HepG2 (cell line): ENCODE measurements around the gene GPAT3. TPM values are rescaled to one million over a fixed set of nuclear protein-coding genes. Genes with fewer than 3 reads are reported as not detected.

Experiments
- ATAC-seq: fragments of 200-7000 bp; cut with Tn5 transposase; 3 replicates; pipeline ENCODE4 v1.9.1; 2020; ENCODE audit warnings: mild to moderate bottlenecking, moderate library complexity
- BruUV-seq: library from RNA; stranded (reverse); fragments of 400-500 nt; replicated peaks from 2 replicates; lab custom pipeline; 2021; lab: Mats Ljungman, UMichigan
- CTCF ChIA-PET: fragments of 300-600 bp; formaldehyde crosslinking; extraction: SDS; loops from one replicate; lab custom pipeline; 2021; ENCODE audit warnings: low total read pairs, inconsistent platforms, low intra/inter-chr PET ratio; lab: Yijun Ruan, JAX
- POLR2A ChIA-PET: fragments of 350-600 bp; sonication (Branson Sonifier 250); formaldehyde crosslinking; loops from one replicate; lab custom pipeline; 2020; ENCODE audit warnings: antibody characterized with exemption, inconsistent platforms; lab: Yijun Ruan, JAX
- DNase-seq: peaks from one replicate; pipeline ENCODE4 v3.0.0-alpha.2; 2015; ENCODE audit warnings: low spot score
- FAIRE-seq: peaks from 3 replicates; lab custom pipeline; 2011; peaks lifted over from hg19 to GRCh38; lab: Jason Lieb, UNC
- H2AFZ ChIP-seq: one replicate; pipeline ENCODE4 v1.6.1; 2011; ENCODE audit warnings: low read length, inconsistent platforms
- H3K27ac ChIP-seq: fragments of 300-600 bp; 3 replicates; pipeline ENCODE4 v1.8.0; 2011; ENCODE audit warnings: mixed run types, mild to moderate bottlenecking, mixed read lengths, low read length, inconsistent platforms; ENCODE audit not compliant: insufficient read depth; ENCODE audit errors: extremely low read length
- H3K27me3 ChIP-seq, 2 experiments: fragments of 200-600 bp in 1 of 2; 2 replicates in 1 of 2; 3 replicates in 1 of 2; pipeline versions ENCODE4 v1.6.0 to v1.8.0; 2011; ENCODE audit warnings: low read length in 2 of 2, mild to moderate bottlenecking in 2 of 2, moderate library complexity in 2 of 2, inconsistent platforms in 1 of 2; ENCODE audit not compliant: insufficient read depth in 2 of 2, control insufficient read depth in 1 of 2
- H3K36me3 ChIP-seq, 2 experiments: fragments of 200-600 bp in 1 of 2; replicated peaks in 1 of 2; 2 replicates in 1 of 2; 3 replicates in 1 of 2; pipeline versions ENCODE4 v1.5.1 to v1.8.0; 2011; ENCODE audit warnings: low read length in 2 of 2, inconsistent platforms in 1 of 2; ENCODE audit not compliant: insufficient read depth in 2 of 2, control insufficient read depth in 1 of 2
- H3K4me1 ChIP-seq: 2 replicates; pipeline ENCODE4 v1.5.1; 2012; ENCODE audit warnings: low read length, inconsistent platforms; ENCODE audit not compliant: insufficient read depth
- H3K4me2 ChIP-seq: 2 replicates; pipeline ENCODE4 v1.6.0; 2011; ENCODE audit warnings: low read depth, low read length, inconsistent platforms
- H3K4me3 ChIP-seq, 3 experiments: fragments of 200-600 bp in 1 of 3; sonication (generic), shearing (Covaris generic) in 1 of 3; replicated peaks in 1 of 3; 2 replicates each; pipeline ENCODE4 v1.5.1; 2011 to 2016; ENCODE audit warnings: low read length in 3 of 3, inconsistent platforms in 2 of 3, low read depth in 2 of 3, mild to moderate bottlenecking in 2 of 3, control low read depth in 1 of 3, mixed read lengths in 1 of 3; ENCODE audit not compliant: insufficient read depth in 1 of 3
- H3K79me2 ChIP-seq: one replicate; pipeline ENCODE4 v1.6.1; 2011; ENCODE audit warnings: low read length, inconsistent platforms; ENCODE audit not compliant: insufficient read depth
- H3K9ac ChIP-seq: 2 replicates; pipeline ENCODE4 v1.6.0; 2011; ENCODE audit warnings: mild to moderate bottlenecking, low read depth, low read length, inconsistent platforms; ENCODE audit not compliant: insufficient read depth
- H3K9me3 ChIP-seq: 2 replicates; pipeline ENCODE4 v1.5.1; 2012; ENCODE audit warnings: mild to moderate bottlenecking, low read length
- H4K20me1 ChIP-seq: 2 replicates; pipeline ENCODE4 v1.6.0; 2011; ENCODE audit warnings: inconsistent platforms, mild to moderate bottlenecking, low read length, moderate library complexity; ENCODE audit not compliant: insufficient read depth
- KDM3A ChIP-seq: IDR thresholded peaks from 2 replicates; pipeline ENCODE4 v1.6.1; 2018; ENCODE audit warnings: low read depth, missing compliant biosample characterization
- ZNF292 ChIP-seq: sonication (generic); formaldehyde crosslinking; IDR thresholded peaks from 2 replicates; pipeline ENCODE4 v1.8.1; 2022; ENCODE audit warnings: mild to moderate bottlenecking, low read depth, missing genetic modification reagents, borderline replicate concordance
- ZNF75D ChIP-seq: sonication (generic); formaldehyde crosslinking; IDR thresholded peaks from 2 replicates; pipeline ENCODE4 v1.8.1; 2023; ENCODE audit warnings: missing genetic modification reagents, mild to moderate bottlenecking, borderline replicate concordance
- WGBS: methylation state at CpG from one replicate; pipeline ENCODE4 v1.1.6; 2017; ENCODE audit warnings: low lambda C conversion rate; 5-methylcytosine and 5-hydroxymethylcytosine counted together
- in situ Hi-C: cut with HindIII; loops from 2 replicates; pipeline ENCODE4 v1.10.0; 2017; ENCODE audit warnings: low pct_unique_long_range_greater_than_20kb; ENCODE audit not compliant: extremely low pct_ligation_motif_present
- intact Hi-C: fragments of 100-400 bp; cut with micrococcal nuclease; formaldehyde crosslinking; loops from one replicate; pipeline ENCODE4 v1.10.0; 2022; ENCODE audit not compliant: unreplicated experiment
- polyA plus RNA-seq, 8 experiments: library from polyadenylated mRNA; depleted of rRNA in 3 of 8; stranded (reverse) in 7 of 8; unstranded in 1 of 8; fragments of >200 nt; fragmentation: Illumina TruSeq in 4 of 8; extraction: Trizol in 4 of 8; gene quantifications; 2 replicates each; pipeline versions ENCODE4 v1.2.1 to v1.2.3, GENCODE V29; 2011 to 2016; ENCODE audit warnings: low read depth in 4 of 8, missing spikeins in 1 of 8, mixed read lengths in 1 of 8; ENCODE audit not compliant: insufficient read depth in 1 of 8
- total RNA-seq, 5 experiments: library from RNA; depleted of rRNA; stranded (reverse); fragments of >200 nt; fragmentation: Illumina TruSeq; extraction: Trizol; gene quantifications; 2 replicates each; pipeline ENCODE4 v1.2.3, GENCODE V29; 2016; ENCODE audit warnings: low read depth in 1 of 5
- TF ChIP-seq, protein P1 (sequence below): conservative IDR thresholded peaks from 2 replicates; pipeline ENCODE4 v1.6.1; 2018; ENCODE audit warnings: missing genetic modification reagents
- TF ChIP-seq, protein P2 (sequence below): sonication (generic); formaldehyde crosslinking; conservative IDR thresholded peaks from 2 replicates; pipeline ENCODE4 v1.8.0; 2022; ENCODE audit warnings: mild to moderate bottlenecking, moderate library complexity, missing genetic modification reagents
- TF ChIP-seq, protein P3 (sequence below): sonication (generic); formaldehyde crosslinking; IDR thresholded peaks from 2 replicates; pipeline ENCODE4 v1.4.0; 2020; ENCODE audit warnings: missing genetic modification reagents, borderline replicate concordance
- TF ChIP-seq, protein P4 (sequence below): sonication (generic); formaldehyde crosslinking; IDR thresholded peaks from 2 replicates; pipeline ENCODE4 v1.8.1; 2022; ENCODE audit warnings: low read depth, mild to moderate bottlenecking, missing genetic modification reagents
- TF ChIP-seq, protein P5 (sequence below), 2 experiments: sonication (generic) in 1 of 2; formaldehyde crosslinking in 1 of 2; IDR thresholded peaks; 2 replicates each; pipeline versions ENCODE4 v1.6.1 to v1.9.0; 2014 to 2022; ENCODE audit warnings: antibody characterized with exemption in 1 of 2, borderline replicate concordance in 1 of 2, inconsistent platforms in 1 of 2, low read depth in 1 of 2, missing genetic modification reagents in 1 of 2

The GPAT3 gene
- total and polyA plus RNA-seq, 2 of the 13 experiments (the other 11 are each of a cell fraction or from before 2014, with no cell fraction given): 2.4 to 2.6 TPM

DNA sequence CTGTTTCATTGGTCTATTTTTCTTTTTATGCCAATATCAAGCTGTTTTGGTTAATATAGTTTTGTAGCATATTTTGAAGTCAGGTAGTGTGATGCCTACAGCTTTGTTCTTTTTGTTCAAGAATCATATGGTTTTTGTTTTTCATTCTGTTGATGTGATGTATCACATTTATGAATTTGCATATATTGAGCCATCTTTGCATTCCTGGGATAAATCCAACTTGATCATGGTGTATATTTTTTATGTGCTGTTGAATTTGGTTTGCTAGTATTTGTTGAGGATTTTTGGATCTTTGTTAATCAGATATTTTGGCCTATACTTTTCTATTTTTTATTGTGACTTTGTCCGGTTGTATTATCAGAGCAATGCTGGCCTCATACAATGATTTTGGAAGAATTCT is 74.8 kb downstream of the GPAT3 start:
- CTCF ChIA-PET: no interaction called here
- intact Hi-C loops: no loop called here
- TF ChIP-seq KDM3A (no peak), ZNF292 (CRISPR knock-in tag) (no peak), ZNF75D (CRISPR knock-in tag) (no peak)
- TF ChIP-seq, protein P1, sequence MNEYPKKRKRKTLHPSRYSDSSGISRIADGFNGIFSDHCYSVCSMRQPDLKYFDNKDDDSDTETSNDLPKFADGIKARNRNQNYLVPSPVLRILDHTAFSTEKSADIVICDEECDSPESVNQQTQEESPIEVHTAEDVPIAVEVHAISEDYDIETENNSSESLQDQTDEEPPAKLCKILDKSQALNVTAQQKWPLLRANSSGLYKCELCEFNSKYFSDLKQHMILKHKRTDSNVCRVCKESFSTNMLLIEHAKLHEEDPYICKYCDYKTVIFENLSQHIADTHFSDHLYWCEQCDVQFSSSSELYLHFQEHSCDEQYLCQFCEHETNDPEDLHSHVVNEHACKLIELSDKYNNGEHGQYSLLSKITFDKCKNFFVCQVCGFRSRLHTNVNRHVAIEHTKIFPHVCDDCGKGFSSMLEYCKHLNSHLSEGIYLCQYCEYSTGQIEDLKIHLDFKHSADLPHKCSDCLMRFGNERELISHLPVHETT (CRISPR knock-in tag): no peak
- TF ChIP-seq, protein P2, sequence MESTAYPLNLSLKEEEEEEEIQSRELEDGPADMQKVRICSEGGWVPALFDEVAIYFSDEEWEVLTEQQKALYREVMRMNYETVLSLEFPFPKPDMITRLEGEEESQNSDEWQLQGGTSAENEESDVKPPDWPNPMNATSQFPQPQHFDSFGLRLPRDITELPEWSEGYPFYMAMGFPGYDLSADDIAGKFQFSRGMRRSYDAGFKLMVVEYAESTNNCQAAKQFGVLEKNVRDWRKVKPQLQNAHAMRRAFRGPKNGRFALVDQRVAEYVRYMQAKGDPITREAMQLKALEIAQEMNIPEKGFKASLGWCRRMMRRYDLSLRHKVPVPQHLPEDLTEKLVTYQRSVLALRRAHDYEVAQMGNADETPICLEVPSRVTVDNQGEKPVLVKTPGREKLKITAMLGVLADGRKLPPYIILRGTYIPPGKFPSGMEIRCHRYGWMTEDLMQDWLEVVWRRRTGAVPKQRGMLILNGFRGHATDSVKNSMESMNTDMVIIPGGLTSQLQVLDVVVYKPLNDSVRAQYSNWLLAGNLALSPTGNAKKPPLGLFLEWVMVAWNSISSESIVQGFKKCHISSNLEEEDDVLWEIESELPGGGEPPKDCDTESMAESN (CRISPR knock-in tag): no peak
- TF ChIP-seq, protein P3, sequence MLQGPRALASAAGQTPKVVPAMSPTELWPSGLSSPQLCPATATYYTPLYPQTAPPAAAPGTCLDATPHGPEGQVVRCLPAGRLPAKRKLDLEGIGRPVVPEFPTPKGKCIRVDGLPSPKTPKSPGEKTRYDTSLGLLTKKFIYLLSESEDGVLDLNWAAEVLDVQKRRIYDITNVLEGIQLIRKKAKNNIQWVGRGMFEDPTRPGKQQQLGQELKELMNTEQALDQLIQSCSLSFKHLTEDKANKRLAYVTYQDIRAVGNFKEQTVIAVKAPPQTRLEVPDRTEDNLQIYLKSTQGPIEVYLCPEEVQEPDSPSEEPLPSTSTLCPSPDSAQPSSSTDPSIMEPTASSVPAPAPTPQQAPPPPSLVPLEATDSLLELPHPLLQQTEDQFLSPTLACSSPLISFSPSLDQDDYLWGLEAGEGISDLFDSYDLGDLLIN: no peak
- TF ChIP-seq, protein P4, sequence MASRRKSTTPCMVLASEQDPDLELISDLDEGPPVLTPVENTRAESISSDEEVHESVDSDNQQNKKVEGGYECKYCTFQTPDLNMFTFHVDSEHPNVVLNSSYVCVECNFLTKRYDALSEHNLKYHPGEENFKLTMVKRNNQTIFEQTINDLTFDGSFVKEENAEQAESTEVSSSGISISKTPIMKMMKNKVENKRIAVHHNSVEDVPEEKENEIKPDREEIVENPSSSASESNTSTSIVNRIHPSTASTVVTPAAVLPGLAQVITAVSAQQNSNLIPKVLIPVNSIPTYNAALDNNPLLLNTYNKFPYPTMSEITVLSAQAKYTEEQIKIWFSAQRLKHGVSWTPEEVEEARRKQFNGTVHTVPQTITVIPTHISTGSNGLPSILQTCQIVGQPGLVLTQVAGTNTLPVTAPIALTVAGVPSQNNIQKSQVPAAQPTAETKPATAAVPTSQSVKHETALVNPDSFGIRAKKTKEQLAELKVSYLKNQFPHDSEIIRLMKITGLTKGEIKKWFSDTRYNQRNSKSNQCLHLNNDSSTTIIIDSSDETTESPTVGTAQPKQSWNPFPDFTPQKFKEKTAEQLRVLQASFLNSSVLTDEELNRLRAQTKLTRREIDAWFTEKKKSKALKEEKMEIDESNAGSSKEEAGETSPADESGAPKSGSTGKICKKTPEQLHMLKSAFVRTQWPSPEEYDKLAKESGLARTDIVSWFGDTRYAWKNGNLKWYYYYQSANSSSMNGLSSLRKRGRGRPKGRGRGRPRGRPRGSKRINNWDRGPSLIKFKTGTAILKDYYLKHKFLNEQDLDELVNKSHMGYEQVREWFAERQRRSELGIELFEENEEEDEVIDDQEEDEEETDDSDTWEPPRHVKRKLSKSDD (CRISPR knock-in tag): no peak
- TF ChIP-seq, protein P5, sequence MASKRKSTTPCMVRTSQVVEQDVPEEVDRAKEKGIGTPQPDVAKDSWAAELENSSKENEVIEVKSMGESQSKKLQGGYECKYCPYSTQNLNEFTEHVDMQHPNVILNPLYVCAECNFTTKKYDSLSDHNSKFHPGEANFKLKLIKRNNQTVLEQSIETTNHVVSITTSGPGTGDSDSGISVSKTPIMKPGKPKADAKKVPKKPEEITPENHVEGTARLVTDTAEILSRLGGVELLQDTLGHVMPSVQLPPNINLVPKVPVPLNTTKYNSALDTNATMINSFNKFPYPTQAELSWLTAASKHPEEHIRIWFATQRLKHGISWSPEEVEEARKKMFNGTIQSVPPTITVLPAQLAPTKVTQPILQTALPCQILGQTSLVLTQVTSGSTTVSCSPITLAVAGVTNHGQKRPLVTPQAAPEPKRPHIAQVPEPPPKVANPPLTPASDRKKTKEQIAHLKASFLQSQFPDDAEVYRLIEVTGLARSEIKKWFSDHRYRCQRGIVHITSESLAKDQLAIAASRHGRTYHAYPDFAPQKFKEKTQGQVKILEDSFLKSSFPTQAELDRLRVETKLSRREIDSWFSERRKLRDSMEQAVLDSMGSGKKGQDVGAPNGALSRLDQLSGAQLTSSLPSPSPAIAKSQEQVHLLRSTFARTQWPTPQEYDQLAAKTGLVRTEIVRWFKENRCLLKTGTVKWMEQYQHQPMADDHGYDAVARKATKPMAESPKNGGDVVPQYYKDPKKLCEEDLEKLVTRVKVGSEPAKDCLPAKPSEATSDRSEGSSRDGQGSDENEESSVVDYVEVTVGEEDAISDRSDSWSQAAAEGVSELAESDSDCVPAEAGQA (IDR thresholded peaks at IDR 0.05; ENCODE audit: low read depth): no peak
- TF ChIP-seq, protein P5 (CRISPR knock-in tag; IDR thresholded peaks at IDR 0.05; ENCODE audit: borderline replicate concordance): no peak

More for the DNA sequence above, 74.8 kb downstream of the GPAT3 start:
- H3K9ac ChIP-seq: no peak overlapping the region
- H3K27ac ChIP-seq: no peak overlapping the region
- H3K36me3 ChIP-seq: no peaks in the 10 kb centered on the region
- H3K9me3 ChIP-seq: peaks cover 23% of the 10 kb centered on the region; the same call in 1 of the 2 replicates
- no peaks in the 10 kb centered on the region for H4K20me1 ChIP-seq
- H3K4me3 ChIP-seq: no peak overlapping the region
- DNase-seq (no peak), FAIRE-seq (no peak), ATAC-seq (no peak)
- BruUV-seq: no TSS peak
- H2AFZ ChIP-seq: no peak overlapping the region
- no peaks in the 10 kb centered on the region; a peak in 1 of 5 replicates for H3K27me3 ChIP-seq
- POLR2A ChIA-PET: no interaction called here
- no peaks in the 10 kb centered on the region for H3K79me2 ChIP-seq
- 83% methylated on average over 1 of the region's 1 CpG for WGBS
- H3K4me2 ChIP-seq: no peak overlapping the region
- in situ Hi-C loops: no loop called here
- H3K4me1 ChIP-seq: peaks cover 15% of the 10 kb centered on the region
